GM18511 (cell line): ENCODE results near the gene ANKMY1.

Experiments
- ATAC-seq: cut with Tn5 transposase; IDR thresholded peaks from one replicate; pipeline ENCODE4 v1.9.1; 2021; ENCODE audit warnings: mild to moderate bottlenecking, moderate library complexity; ENCODE audit not compliant: unreplicated experiment

ANKMY1 gene

GRCh38 chr2:240579771-240580614, 22.2 kb upstream of the ANKMY1 start:
- ATAC-seq: no peak

- no peak for ATAC-seq
These were observed 21.4 kb upstream of the ANKMY1 start for GRCh38 chr2:240579071-240579762.

- ATAC-seq: no peak
These were observed 20.7 kb upstream of the ANKMY1 start for GRCh38 chr2:240578488-240578887.

GRCh38 chr2:240578110-240578450, 20.3 kb upstream of the ANKMY1 start:
- no peak for ATAC-seq

- no peak for ATAC-seq
These were observed 19.7 kb upstream of the ANKMY1 start for GRCh38 chr2:240577281-240578109.

- ATAC-seq: no peak
These were observed 18.8 kb upstream of the ANKMY1 start for GRCh38 chr2:240576436-240577205.

GRCh38 chr2:240576036-240576435, 18.2 kb upstream of the ANKMY1 start:
- no peak for ATAC-seq

- ATAC-seq: no peak
These were observed 17.5 kb upstream of the ANKMY1 start for GRCh38 chr2:240575101-240575965.

- ATAC-seq: no peak
These were observed 16.8 kb upstream of the ANKMY1 start for GRCh38 chr2:240574386-240575100.

GRCh38 chr2:240573516-240574385, 16.0 kb upstream of the ANKMY1 start:
- no peak for ATAC-seq

GRCh38 chr2:240573071-240573515, 15.3 kb upstream of the ANKMY1 start:
- no peak for ATAC-seq

GRCh38 chr2:240572141-240573031, 14.6 kb upstream of the ANKMY1 start:
- no peak for ATAC-seq

GRCh38 chr2:240571314-240571973, 13.7 kb upstream of the ANKMY1 start:
- no peak for ATAC-seq

- ATAC-seq: no peak
These were observed 12.9 kb upstream of the ANKMY1 start for GRCh38 chr2:240570531-240571313.

- no peak for ATAC-seq
These were observed 12.3 kb upstream of the ANKMY1 start for GRCh38 chr2:240569998-240570530.
